Activated CD8-positive, alpha-beta memory T cell treated with anti-CD3 and anti-CD28 coated beads, Interleukin-2, amount 10 ng/mL, durations not matched to agents 7 days and 5 days (primary cell): ENCODE measurements around the gene ASB8. TPM values are rescaled to one million over a fixed set of nuclear protein-coding genes. Genes with fewer than 3 reads are reported as not detected.

ENCODE experiments used
- ATAC-seq: fragments of 150-1000 bp; cut with Tn5 transposase; one replicate; pipeline ENCODE4 v1.10.0; 2021; ENCODE audit warnings: moderate library complexity
- CTCF ChIA-PET: fragments of 350-600 bp; sonication (Branson Sonifier 250); formaldehyde crosslinking; loops from one replicate; lab custom pipeline; 2021; ENCODE audit warnings: antibody characterized with exemption; lab: Charles Lee
- DNase-seq: peaks from one replicate; pipeline ENCODE4 v3.0.0-alpha.2; 2020
- H3K27ac Mint-ChIP-seq: one replicate; pipeline ENCODE4 v1.8.0; 2021; ENCODE audit warnings: mild to moderate bottlenecking, mixed read lengths
- H3K27me3 Mint-ChIP-seq: one replicate; pipeline ENCODE4 v1.8.0; 2021; ENCODE audit warnings: mixed read lengths
- H3K36me3 Mint-ChIP-seq: one replicate; pipeline ENCODE4 v1.8.0; 2021; ENCODE audit warnings: mild to moderate bottlenecking, mixed read lengths
- H3K4me1 Mint-ChIP-seq: one replicate; pipeline ENCODE4 v1.8.0; 2021; ENCODE audit warnings: mixed read lengths
- H3K4me3 Mint-ChIP-seq: one replicate; pipeline ENCODE4 v1.8.0; 2021; ENCODE audit warnings: mild to moderate bottlenecking, moderate library complexity, mixed read lengths
- H3K9me3 Mint-ChIP-seq: one replicate; pipeline ENCODE4 v1.8.0; 2022; ENCODE audit warnings: low read depth, mixed read lengths
- total RNA-seq, 2 experiments: library from RNA; stranded (reverse); gene quantifications; one replicate each; pipeline ENCODE4 v1.2.3, GENCODE V29; 2021

Gene ASB8
- total RNA-seq, 2 experiments from 2014 or later = 40.2 to 43.1 TPM

- DNase-seq = no peak
- peaks cover 30% of the 10 kb centered on the region for H3K4me1 Mint-ChIP-seq
- H3K27ac Mint-ChIP-seq = no peak overlapping the region
- no peak for ATAC-seq
- H3K36me3 Mint-ChIP-seq = no peaks in the 10 kb centered on the region
- H3K27me3 Mint-ChIP-seq = peaks cover 30% of the 10 kb centered on the region
- H3K9me3 Mint-ChIP-seq = no peaks in the 10 kb centered on the region
- no peak overlapping the region for H3K4me3 Mint-ChIP-seq
- CTCF ChIA-PET = interaction anchor here (1.3 to 2.8 kb wide), 4 partner anchors 10 to 439 kb away, joined by 3 to 17 read pairs (median 4); no protein-coding TSS in a partner anchor
Measured at GRCh38 chr12:48179466-48179865, 22.2 kb upstream of the ASB8 start.

GRCh38 chr12:48177982-48178381 lies 20.7 kb upstream of the ASB8 start:
- no peak overlapping the region for H3K4me3 Mint-ChIP-seq
- H3K4me1 Mint-ChIP-seq = peaks cover 26% of the 10 kb centered on the region
- DNase-seq = no peak
- H3K27me3 Mint-ChIP-seq = peaks cover 25% of the 10 kb centered on the region
- no peaks in the 10 kb centered on the region for H3K9me3 Mint-ChIP-seq
- H3K36me3 Mint-ChIP-seq = no peaks in the 10 kb centered on the region
- ATAC-seq = no peak
- H3K27ac Mint-ChIP-seq = no peak overlapping the region
- CTCF ChIA-PET = interaction anchor here (2.8 kb wide), 1 partner anchor 12 kb away, joined by 17 read pairs; no protein-coding TSS in a partner anchor

- CTCF ChIA-PET = interaction anchor here (1.0 to 3.7 kb wide), 4 partner anchors 10 to 213 kb away, joined by 3 to 18 read pairs (median 4); partner anchors contain the start of gene TMEM106C
- ATAC-seq (no peak), DNase-seq (no peak)
- Mint-ChIP-seq H3K9me3 (no peaks in the 10 kb centered on the region), H3K36me3 (no peaks in the 10 kb centered on the region), H3K27ac (peak overlapping the region; percentile 71), H3K4me3 (peak overlapping the region; percentile 48), H3K27me3 (peaks cover 22% of the 10 kb centered on the region), H3K4me1 (peaks cover 18% of the 10 kb centered on the region)
Measured at GRCh38 chr12:48176417-48176751, 19.1 kb upstream of the ASB8 start.

- H3K9me3 Mint-ChIP-seq = no peaks in the 10 kb centered on the region
- peak overlapping the region; percentile 48 for H3K4me3 Mint-ChIP-seq
- H3K4me1 Mint-ChIP-seq = peaks cover 18% of the 10 kb centered on the region
- CTCF ChIA-PET = interaction anchor here (1.0 to 3.7 kb wide), 5 partner anchors 11 to 342 kb away, joined by 3 to 18 read pairs (median 3); partner anchors contain the start of gene TMEM106C
- H3K36me3 Mint-ChIP-seq = no peaks in the 10 kb centered on the region
- peaks cover 16% of the 10 kb centered on the region for H3K27me3 Mint-ChIP-seq
- DNase-seq (no peak), ATAC-seq (peak; percentile 53)
- H3K27ac Mint-ChIP-seq = peak overlapping the region; percentile 71
Measured at GRCh38 chr12:48175613-48176416, 18.5 kb upstream of the ASB8 start.

GRCh38 chr12:48169011-48169410 lies 11.7 kb upstream of the ASB8 start:
- no peaks in the 10 kb centered on the region for H3K9me3 Mint-ChIP-seq
- H3K27me3 Mint-ChIP-seq = peaks cover 15% of the 10 kb centered on the region
- no peak overlapping the region for H3K27ac Mint-ChIP-seq
- DNase-seq = no peak
- no peak for ATAC-seq
- peaks cover 1% of the 10 kb centered on the region for H3K4me1 Mint-ChIP-seq
- CTCF ChIA-PET = no interaction called here
- no peak overlapping the region for H3K4me3 Mint-ChIP-seq
- no peaks in the 10 kb centered on the region for H3K36me3 Mint-ChIP-seq

- no peak overlapping the region for H3K4me3 Mint-ChIP-seq
- peaks cover 1% of the 10 kb centered on the region for H3K4me1 Mint-ChIP-seq
- ATAC-seq (peak; percentile 81), DNase-seq (peak; percentile 61)
- peaks cover 14% of the 10 kb centered on the region for H3K27me3 Mint-ChIP-seq
- H3K36me3 Mint-ChIP-seq = no peaks in the 10 kb centered on the region
- CTCF ChIA-PET = interaction anchor here (0.6 to 2.4 kb wide), 26 partner anchors 8 to 450 kb away, joined by 3 to 10 read pairs (median 4); partner anchors contain the start of genes ASB8, CCDC184, TMEM106C and VDR
- H3K27ac Mint-ChIP-seq = no peak overlapping the region
- H3K9me3 Mint-ChIP-seq = no peaks in the 10 kb centered on the region
Measured at GRCh38 chr12:48165089-48165981, 8.0 kb upstream of the ASB8 start.

- Mint-ChIP-seq H3K9me3 (no peaks in the 10 kb centered on the region), H3K4me1 (peaks cover 1% of the 10 kb centered on the region), H3K36me3 (no peaks in the 10 kb centered on the region), H3K27ac (no peak overlapping the region), H3K4me3 (no peak overlapping the region), H3K27me3 (peaks cover 14% of the 10 kb centered on the region)
- ATAC-seq = no peak
- CTCF ChIA-PET = interaction anchor here (0.6 to 2.4 kb wide), 22 partner anchors 12 to 398 kb away, joined by 3 to 10 read pairs (median 4); partner anchors contain the start of genes CCDC184, TMEM106C and VDR
- DNase-seq = no peak
Measured at GRCh38 chr12:48164451-48164850, 7.1 kb upstream of the ASB8 start.

- ATAC-seq (no peak), DNase-seq (no peak)
- no peaks in the 10 kb centered on the region for H3K36me3 Mint-ChIP-seq
- H3K9me3 Mint-ChIP-seq = no peaks in the 10 kb centered on the region
- CTCF ChIA-PET = interaction anchor here (0.9 to 2.4 kb wide), 6 partner anchors 30 to 263 kb away, joined by 3 to 10 read pairs (median 4); partner anchors contain the start of genes TMEM106C and VDR
- H3K27ac Mint-ChIP-seq = no peak overlapping the region
- peaks cover 14% of the 10 kb centered on the region for H3K27me3 Mint-ChIP-seq
- H3K4me1 Mint-ChIP-seq = peaks cover 7% of the 10 kb centered on the region
- no peak overlapping the region for H3K4me3 Mint-ChIP-seq
Measured at GRCh38 chr12:48163150-48163747, 5.9 kb upstream of the ASB8 start.

GRCh38 chr12:48160807-48161206 lies 3.5 kb upstream of the ASB8 start:
- H3K27ac Mint-ChIP-seq = no peak overlapping the region
- CTCF ChIA-PET = interaction anchor here (1.3 kb wide), 1 partner anchor 10 kb away, joined by 5 read pairs; no protein-coding TSS in a partner anchor

GRCh38 chr12:48160046-48160445 lies 2.7 kb upstream of the ASB8 start:
- CTCF ChIA-PET = interaction anchor here (1.3 kb wide), 1 partner anchor 10 kb away, joined by 5 read pairs; no protein-coding TSS in a partner anchor
- no peak for ATAC-seq
- Mint-ChIP-seq H3K9me3 (no peaks in the 10 kb centered on the region), H3K4me1 (peaks cover 25% of the 10 kb centered on the region), H3K27ac (no peak overlapping the region), H3K36me3 (no peaks in the 10 kb centered on the region), H3K27me3 (peaks cover 3% of the 10 kb centered on the region), H3K4me3 (no peak overlapping the region)
- DNase-seq = no peak

More at GRCh38 chr12:48160807-48161206, 3.5 kb upstream of the ASB8 start:
- H3K36me3 Mint-ChIP-seq = no peaks in the 10 kb centered on the region
- no peak overlapping the region for H3K4me3 Mint-ChIP-seq
- H3K4me1 Mint-ChIP-seq = peaks cover 25% of the 10 kb centered on the region
- no peak for DNase-seq
- H3K9me3 Mint-ChIP-seq = no peaks in the 10 kb centered on the region
- no peak for ATAC-seq
- peaks cover 6% of the 10 kb centered on the region for H3K27me3 Mint-ChIP-seq

- ATAC-seq (no peak), DNase-seq (peak; percentile 50)
- Mint-ChIP-seq H3K36me3 (peaks cover 10% of the 10 kb centered on the region), H3K27ac (peak overlapping the region; percentile 93), H3K9me3 (no peaks in the 10 kb centered on the region), H3K4me1 (peaks cover 31% of the 10 kb centered on the region), H3K27me3 (peaks cover under 1% of the 10 kb centered on the region), H3K4me3 (peak overlapping the region; percentile 95)
- CTCF ChIA-PET = interaction anchor here (0.9 to 1.9 kb wide), 20 partner anchors 8 to 415 kb away, joined by 3 to 13 read pairs (median 3); partner anchors contain the start of genes CCDC184, PFKM and TMEM106C
Measured at GRCh38 chr12:48157889-48158370, 615 bp upstream of the ASB8 start.

GRCh38 chr12:48156652-48157017 lies 680 bp downstream of the ASB8 start:
- peaks cover 42% of the 10 kb centered on the region for H3K4me1 Mint-ChIP-seq
- no peak for ATAC-seq
- CTCF ChIA-PET = interaction anchor here (0.7 to 1.9 kb wide), 14 partner anchors 9 to 193 kb away, joined by 3 to 13 read pairs (median 3); partner anchors contain the start of genes SENP1 and TMEM106C
- peak overlapping the region; percentile 95 for H3K4me3 Mint-ChIP-seq
- no peaks in the 10 kb centered on the region for H3K27me3 Mint-ChIP-seq
- no peak for DNase-seq
- H3K27ac Mint-ChIP-seq = peak overlapping the region; percentile 93
- H3K9me3 Mint-ChIP-seq = no peaks in the 10 kb centered on the region
- H3K36me3 Mint-ChIP-seq = peaks cover 20% of the 10 kb centered on the region
